Endometrium (tissue), 2 donors: Measurements from ENCODE around the gene FOSL2.

Source experiments
- FAIRE-seq: peaks from 2 replicates; lab custom pipeline; 2012; peaks lifted over from hg19 to GRCh38; lab: Jason Lieb, UNC
- donor health status: control.
- donor health status: control.

Gene FOSL2

DNA sequence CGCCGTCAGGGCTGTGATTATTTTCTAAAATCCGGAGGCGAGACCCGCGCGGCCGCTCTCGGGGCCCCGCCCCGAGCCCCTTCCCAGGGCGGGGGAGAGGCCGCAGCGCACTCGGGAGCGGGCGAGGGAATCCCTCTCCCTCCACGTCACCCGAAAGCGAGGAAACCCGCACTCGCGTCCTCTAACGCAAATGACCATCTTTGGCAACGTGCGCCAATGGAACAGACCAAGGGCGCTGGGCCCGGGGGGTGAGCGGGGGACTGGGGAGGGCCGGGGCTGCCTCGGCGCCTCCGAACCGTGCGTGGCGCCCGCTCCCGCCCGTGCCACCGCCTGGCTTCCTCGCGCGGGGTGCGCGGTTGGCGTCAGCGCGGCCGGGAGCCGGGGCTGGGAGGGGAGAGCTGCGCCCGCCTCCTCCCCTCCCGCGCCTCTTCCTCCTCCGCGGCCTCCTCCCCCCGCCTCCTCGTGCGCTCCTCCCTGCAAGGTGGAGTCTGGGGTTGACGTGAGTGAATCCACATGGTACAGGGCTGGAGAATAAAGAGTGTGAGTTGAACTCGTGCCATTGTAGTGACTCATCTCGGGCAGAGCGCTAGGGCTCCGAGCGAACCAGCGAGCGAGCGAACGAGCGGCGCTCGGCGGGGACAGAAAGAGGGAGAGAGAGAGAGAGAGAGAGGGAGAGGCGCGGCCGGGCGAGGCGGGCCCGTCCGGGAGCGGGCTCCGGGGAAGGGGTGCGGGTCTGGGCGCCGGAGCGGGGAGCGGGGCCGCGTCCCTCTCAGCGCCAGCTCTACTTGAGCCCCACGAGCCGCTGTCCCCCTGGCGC is at the start of gene FOSL2:
FOSL2 (plus strand) TSS at position 562 of the 817 bp plus-strand sequence. CDS start 863 bp downstream, outside the sequence.
- FAIRE-seq = no peak

DNA sequence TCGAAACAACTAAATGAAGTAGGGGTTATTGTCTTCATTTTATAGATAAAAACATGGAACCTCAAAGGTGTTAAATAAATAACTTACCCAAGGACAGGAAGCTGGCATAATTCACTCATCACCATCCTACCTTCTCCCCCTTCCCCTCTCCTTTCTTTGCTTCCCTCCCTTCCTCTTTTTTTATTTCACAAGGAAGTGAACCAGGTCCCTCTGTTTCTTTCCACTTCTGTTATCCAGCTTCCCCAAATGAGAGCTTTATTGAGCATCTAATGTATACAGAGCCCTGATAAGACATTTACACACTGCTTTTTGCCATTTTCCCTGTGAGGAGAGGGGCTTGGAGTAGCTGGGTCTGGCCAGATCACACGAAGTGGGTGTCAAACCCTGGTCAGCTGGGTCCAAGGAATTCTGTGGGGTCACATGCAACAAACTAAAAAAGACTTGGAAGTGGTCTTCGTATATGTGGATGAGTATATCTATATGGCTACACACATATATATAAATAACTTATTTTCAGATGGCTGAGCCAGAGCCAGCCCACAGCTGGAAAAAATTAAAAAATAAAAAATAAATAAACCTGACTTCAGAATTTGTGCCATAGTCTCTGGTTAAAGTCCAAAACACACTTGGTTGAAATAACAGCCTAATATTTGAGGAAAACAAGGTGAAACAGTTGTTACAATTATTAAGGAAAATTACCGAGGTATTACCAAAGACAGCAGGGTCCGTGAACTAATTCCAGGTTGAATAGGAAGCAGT is 49.3 kb upstream of the FOSL2 start:
- no peak for FAIRE-seq

DNA sequence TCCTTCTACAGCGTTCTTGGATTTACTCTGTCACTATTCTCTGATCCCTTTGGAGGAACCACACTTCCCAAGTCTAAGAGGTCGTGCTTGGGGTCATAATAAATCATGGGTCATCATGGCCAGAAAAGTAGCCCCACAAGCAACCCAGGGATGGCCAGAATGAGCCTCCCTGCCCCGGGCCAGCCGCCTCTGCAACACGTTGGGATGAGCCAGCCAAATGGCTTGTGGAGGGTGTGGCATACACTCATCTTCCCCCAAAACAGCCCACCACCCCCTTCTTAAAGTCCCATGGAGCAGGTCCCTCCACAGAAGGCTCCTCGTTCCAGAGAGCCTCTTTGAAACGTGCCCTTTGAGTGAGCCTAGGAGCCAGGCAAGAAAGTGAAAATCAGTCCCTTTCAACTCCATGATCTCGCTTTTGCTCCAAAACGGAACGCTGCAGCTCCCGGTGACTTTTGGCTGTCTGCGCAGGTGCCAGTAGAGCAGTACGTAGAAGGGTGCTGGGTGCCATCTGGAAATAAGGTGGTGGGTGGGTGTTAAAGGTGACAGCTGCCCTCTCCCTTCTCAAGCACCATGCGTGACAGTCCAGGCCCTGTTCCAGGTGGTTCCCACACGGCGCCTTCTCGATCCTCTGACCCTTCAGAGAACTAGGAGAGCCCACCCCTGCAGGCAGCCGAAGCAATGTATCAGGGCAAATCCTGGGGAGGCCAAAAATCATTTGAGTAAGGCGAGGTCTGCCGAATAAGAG is 48.5 kb upstream of the FOSL2 start:
- FAIRE-seq = no peak

DNA sequence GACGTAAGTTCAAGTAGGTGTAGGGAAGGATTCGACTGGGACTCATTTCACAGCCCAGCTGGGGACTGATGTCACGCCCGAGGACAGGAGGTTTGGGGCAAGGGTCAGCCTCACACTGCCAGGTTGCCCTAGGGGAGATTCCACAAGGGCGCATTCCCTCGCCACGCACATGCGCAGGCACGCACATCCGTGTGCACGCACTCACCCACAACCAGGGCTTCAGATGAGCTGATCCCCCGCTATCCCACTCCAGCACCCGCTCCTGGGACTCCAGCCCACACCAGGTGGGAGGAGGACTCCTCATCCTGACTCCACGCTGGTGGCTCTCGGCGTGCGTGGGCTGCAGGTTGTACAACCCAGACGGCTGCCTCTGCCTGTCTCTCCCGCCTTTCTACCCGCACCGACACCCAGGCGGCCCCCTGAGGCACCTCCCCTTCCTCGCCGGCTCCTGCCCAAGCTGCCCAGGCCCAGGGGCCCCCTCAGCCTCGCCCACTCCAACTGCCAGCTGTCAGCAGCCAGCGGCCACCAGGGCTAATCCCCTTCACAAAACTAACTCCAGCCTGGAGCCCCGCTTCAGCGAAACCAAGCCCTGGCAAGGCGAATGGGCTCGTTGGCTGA is 47.8 kb upstream of the FOSL2 start:
- FAIRE-seq = no peak

DNA sequence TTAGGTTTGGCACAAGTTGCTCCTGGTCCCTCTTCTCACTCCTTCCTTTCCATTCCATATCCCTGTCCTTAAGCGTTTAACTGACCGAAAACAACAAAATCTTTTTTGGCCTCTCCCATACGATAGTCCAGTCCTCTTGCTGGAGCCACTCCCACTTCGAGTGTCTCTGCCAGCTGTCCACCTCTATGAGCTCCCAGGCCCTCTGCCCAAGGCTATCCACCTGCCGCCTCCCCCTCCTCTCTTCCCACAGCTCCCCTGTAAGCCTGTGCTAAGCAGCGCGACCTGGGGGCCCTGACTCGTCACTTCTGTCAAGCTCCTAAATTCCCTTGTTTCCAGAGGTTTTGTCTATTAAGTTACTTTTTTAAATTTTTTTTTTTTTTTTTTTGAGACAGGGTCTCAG is 47.0 kb upstream of the FOSL2 start:
- no peak for FAIRE-seq

DNA sequence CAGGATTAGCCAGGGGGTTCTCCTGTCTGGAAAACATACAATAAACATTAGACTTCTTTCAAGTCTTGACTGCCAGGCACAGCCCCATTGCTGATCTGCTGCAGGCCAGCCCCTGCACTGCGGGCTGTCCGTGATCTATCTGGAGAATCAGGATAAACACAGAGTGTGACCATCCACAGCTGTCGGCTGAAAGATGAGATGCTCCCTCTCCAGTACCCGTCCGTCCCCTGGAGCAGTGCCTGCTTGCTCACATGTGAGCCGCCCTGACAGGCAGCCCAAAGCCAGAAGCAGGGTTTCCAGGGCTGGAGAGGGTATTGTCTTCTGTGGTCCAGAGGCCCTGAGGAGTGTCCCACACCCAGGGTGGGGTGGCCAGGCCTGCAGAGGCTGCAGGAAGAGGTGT is 46.1 kb upstream of the FOSL2 start:
- no peak for FAIRE-seq

DNA sequence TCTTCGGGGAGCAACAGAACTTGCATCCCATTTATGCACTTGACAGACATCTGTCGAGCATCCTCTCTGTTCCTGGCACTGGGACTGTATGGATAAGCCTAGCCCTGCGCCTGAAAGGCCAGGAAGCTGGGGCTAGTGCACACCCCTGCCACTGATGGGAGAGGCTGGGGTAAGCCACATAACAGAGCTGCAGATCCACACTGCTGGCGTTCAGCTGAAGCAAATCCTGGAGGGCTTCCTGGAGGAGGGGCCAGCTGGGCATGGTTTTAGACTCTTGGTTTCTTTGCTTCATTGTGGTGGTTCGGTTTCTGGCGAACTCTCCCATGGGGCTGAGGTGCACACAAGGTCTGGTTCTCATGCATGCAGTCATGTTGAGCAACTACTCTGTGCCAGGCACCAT is 45.5 kb upstream of the FOSL2 start:
- no peak for FAIRE-seq

DNA sequence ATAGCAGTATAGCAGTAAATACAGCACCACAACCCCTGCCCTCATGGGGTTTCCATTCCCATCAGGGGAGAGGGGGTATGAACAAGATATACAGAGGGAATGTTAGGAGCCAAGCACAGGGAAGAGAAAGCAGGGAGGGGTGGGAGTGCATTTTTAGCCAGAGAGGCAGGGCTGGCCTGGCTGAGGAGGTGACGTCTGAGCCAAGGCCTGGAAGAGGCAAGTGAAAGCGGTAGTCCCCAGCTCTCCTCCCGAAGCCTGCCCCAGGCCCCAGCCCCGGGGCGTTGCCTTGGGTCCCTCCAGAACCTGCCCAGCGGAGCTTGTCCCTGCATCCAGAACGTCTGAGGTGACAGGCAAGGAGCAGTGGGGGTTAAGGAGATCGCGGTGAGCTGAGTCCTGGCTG is 45.1 kb upstream of the FOSL2 start:
- FAIRE-seq = no peak

DNA sequence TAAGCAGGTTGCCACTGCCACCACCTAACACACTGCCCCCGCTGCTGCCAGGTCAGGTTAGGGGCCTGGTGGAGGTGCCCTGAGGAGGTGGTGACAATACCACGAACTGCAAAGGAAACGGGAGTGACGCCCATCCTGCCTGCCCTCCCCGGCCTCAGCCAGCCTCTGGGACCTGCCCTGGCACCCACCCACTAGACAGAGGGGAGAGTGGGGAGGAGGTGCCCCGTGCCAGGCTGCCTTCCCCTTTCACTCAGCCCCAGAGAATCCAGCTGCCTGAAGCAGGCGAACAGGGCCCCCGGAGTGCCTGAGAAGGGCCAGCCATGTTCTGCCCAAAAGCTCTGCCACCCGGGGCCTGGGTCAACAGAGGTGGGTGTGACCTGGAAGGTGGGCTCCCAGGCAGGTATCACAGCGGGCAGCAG is 44.5 kb upstream of the FOSL2 start:
- FAIRE-seq = no peak

DNA sequence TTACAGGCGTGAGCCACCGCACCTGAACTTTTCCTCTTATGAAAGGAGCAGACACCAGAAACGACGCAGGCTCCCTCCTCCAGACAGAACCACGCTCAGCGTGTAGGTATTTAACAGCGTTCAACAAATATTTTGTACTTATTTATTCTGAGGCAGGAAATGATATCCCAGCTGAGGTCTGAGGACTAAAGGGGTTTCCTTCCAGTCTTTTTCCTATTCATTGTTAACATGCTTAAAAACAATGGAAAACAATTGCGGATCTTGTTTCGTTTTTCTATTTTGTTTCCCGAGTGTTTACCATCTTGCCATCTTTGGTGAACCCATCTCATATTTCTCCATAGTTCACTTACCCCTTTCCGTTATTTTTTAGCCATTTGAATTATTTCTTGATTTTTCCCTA is 43.7 kb upstream of the FOSL2 start:
- no peak for FAIRE-seq

DNA sequence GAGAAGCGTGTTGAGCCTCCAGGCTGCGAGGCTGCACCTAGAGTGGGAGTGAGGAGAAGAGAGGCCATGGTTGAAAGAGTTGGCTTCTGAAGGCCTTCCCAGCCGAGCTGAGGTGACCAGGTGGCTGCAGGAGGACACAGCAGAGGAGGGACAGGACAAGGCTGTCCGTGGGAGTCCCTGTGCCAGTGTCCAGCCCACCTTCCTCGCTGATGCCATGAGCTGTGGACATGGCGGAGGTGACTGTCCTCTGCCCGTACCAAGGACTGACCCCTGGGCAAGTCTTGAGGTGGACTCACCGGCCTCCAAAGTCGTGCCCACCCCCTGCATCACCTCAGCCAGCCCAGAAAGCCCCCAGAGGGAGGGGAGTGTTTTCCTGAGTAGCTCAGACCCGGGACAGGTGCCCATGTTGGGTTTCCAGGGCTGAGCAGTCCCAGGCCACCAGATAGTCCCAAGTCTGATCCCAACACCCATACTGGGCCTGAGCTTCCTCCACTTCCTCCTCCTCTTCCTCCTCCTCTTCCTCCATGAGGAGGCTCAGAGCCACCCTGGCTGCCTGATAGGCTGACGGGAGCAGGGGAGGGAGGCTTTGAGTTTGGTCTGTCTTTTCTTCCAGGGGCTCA is 43.0 kb upstream of the FOSL2 start:
- no peak for FAIRE-seq

DNA sequence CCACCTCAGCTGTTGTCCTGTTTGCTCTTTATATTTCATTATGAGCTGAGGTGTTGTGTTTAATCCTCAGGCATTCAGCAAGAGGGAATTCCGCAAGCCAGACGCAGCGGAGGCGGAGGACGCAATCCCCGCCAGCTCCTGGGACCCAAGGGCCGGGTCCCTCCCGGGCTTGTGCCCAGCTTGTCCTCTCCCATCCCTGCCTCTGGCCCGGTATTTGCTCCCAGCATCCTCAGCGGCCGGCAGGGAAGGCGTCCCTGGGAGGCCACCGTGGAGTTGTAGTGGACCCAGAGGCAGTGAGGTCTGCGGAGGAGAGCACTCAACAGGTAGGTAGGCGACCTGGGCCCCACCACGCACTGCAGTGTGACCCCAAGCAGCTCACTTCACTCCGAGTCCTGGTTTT is 42.5 kb upstream of the FOSL2 start:
- no peak for FAIRE-seq

DNA sequence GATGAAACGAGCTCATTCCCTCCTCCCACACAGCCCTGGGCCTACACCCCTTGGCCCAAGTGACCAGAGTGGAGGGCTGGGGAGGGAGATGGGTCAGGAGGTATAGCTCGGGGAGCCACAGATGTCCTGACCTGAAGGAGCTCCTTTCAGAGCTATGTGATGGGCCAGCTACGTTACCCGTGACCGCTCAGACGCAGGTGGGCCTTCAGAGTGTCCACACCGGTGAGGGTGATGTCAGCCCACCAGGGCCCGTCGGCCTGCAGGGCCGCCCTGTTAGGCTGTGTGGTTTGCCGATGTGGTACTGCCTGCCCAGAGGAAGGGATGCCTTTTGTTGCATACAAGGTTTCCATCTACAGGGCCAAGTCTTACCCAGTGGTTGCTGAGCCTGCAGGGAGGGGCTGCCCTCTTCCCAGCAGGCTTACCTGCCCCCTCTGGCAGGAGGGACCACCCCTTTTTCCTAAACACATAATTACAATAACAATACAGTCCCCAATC is 41.8 kb upstream of the FOSL2 start:
- FAIRE-seq = no peak

DNA sequence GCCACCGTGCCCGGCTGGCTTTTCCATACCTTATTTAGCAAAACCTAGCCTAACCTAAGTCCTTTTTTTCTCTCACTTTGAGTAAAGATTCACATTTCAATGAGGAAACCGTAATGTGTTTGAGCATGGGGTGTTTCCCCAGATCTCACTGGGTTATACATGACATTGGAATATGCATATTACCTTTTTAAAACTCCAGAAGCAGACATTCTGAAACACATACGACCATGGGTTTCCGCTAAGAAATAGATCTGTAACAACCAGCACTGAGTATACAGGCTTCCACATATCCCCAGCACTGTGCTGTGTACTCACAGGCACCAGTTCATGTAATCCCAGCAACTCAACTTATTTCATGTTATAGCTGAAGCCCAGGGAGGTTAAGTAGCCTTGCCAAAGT is 41.0 kb upstream of the FOSL2 start:
- FAIRE-seq = no peak

DNA sequence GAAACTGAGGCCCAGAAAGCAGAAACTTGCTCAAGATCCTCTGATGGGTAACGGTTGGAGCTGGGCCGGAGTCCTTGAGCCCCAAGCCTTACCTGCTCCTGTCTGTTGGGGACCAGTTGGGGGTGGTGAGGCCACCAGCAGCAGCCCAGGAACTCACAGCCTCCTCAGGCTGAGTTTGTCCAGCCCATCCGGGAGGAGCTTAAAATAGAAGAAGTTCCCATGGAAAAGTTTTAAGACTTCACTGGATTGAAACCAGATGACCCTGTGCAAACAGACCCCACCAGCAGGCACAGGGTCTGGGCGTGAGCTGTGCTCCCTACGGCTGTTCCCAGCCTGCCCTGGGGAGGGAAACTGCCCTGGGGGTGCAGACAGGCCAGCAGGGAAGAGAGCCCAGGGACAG is 40.6 kb upstream of the FOSL2 start:
- no peak for FAIRE-seq

DNA sequence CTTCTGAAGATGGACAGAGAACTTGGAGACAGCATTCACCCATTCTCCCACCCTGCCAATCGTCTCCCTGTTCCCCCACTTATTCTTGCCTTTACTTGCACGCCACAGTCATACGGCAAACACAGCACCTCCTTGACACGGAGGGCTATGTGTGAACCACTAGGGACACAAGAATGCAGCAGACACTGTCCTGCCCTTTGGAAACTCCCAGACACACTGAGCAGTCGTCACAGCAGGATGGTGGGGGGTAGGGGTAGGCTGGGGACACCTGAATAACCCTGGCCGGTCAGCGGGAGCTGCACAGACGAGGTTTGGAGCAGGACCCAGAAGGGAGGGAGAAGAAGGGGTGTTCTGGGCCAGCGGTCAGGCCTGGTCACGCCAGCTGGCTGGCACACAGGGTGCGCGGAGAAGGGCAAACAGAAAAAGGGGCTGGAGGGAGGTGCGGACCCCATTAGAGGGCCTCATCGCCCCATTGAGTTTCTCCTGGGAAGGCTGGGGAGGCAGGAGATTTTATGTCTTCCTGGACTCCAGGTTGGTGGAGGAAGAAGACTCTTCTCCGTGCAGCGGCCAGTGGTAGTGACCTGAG is 40.0 kb upstream of the FOSL2 start:
- no peak for FAIRE-seq

DNA sequence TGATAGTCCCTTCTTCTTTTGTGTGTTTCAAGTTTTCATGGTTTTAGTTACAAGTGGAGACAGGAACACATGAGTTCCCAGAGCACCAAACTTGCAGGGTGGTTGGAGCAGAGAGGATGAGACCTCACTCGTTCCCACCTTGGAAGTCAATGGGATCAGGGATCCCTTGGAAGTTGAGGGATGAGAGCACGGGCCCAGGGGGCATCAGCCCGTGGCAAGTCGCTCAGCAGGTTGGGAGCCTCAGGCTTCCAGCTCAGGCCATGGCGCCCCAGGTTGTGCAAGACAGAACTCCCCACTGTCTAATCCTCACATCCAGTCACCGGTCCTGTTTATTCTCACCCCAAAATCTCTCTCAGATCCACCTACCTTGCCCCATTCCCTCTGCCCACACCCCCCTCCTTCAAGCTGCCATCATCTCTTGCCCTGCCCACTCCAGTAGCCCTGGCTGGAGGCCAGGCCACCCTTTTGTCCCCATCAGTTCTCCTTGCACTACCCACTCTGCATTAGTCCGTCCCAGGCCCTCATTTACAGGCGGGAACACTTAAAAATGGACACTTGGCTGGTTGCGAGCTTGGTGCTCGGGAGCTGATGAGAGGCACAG is 37.6 kb upstream of the FOSL2 start:
- FAIRE-seq = no peak

DNA sequence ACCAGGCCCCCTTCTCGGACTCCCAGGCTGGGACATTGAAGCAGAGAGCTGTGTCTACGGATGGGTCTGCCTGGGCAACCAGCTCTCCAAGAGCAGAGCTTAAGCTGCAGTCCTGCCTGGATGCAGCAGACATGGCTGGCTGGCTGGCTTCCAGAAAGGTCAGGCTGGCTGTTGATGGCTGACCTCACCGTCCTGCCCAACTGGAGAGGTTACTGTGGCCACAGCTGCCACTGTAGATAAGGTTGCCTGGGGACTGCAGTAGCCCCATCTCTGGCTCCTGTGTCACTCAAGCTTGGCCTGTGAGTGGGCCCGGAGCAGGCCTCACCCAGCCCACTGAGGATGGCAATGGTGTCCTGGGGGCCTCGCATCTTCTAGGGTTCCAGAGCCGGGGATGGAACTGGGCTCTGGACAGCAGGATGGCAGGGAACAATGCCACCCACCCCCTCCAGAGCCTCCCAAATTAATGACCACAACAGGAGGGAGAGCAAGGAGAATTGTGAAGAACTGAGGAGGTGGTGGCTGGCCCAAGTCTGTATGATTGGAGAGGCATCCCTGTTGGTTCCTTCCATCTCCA is 37.0 kb upstream of the FOSL2 start:
- no peak for FAIRE-seq

DNA sequence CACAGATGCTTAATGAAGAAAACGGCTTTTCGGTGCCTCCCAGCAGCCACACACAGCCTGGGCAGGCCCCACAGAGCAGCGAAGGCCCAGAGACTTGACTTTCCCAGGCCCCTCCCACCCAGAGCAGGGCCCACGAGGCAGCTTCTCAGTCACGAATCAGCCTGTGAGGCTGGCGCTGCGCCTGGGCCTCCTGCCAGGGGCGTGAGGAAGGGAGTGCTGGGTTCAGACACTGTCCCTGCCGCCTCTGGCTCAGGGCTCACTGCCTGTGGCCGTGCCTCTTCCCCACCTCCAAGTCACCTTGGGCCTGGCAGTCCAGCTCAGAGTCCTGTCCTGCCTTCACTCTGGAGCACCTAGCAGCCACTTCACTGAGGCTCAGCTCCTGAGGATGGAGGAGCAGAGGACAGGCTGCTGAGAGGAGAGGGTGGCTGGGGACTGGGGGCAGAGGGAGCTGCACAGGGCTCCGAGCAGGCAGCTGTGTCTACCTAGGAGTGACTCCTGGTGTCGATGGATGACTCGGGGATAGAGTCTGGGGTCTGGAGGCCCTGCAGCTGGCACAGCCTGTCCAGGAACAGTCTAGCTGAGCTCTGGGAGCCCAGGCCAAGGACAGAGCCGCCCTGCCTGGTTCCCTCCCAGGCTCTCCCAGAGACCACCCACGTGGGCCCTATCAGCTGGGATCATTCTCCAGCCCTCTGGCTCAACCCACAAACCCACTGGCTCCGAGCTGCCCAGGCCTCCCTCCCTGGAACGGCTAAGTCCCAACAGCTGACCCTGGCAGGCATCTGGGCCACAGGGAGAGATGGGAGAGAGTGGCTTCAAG is 36.4 kb upstream of the FOSL2 start:
- FAIRE-seq = no peak

DNA sequence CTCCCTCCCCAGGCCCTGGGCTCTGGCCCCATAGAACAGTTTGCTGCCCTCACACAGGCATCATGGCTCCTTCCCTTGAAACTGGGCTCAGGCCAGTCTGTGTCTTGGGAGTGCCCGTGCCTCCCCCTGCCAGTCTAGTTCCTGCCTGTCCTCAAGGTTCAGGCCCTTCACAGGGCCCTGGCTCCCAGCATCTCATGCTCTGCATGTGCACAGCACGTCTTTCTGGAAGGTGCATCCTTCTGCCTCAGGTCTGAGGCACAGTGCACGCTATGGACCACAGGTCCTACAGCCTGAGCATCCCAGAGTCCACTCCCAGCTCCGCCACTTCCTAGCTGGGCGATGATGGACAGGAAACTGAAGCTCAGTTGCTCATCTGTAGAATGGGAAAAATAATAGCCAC is 35.6 kb upstream of the FOSL2 start:
- no peak for FAIRE-seq
